ENCODE measurements around the gene PCSK1. TPM values are rescaled to one million over a fixed set of nuclear protein-coding genes. Genes with fewer than 3 reads are reported as not detected.

PCSK1 gene
- total and polyA plus RNA-seq, 7 donors: 0.11 to 0.64 (median 0.17) TPM

DNA sequence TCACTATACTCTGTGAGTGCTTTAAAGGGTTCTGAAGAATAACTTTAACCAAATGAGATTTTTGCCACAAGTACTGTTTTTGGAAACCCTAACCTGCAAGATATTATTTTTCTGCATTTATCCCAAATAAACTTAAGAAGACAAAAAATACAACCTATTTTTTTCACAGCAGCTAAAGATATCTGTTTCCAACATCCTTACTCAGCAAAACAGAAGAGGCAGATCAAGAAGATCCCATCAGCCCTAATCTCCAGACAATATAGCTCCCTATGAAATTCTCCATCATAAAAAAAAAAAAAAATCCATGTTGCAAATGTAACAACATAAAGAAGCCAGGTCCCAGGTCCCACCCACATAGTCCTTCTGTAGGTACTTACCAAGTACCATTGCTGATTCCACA, 7.6 kb downstream of the PCSK1 start:
- Histone ChIP-seq H3K4me1 (no peaks in the 10 kb centered on the region), H3K9me3 (no peaks in the 10 kb centered on the region), H3K36me3 (ENCODE audit: insufficient read depth in 1 of 2, low read depth in 1 of 2) (no peaks in the 10 kb centered on the region), H3K27me3 (ENCODE audit: insufficient read depth in 3 of 3, low read length in 2 of 3) (peaks cover 0 to 5% (median 0%) of the 10 kb centered on the region in 3 donors), H3K27ac (no peak overlapping the region), H3K4me3 (no peak overlapping the region)
- DNase-seq: no peak
- ATAC-seq: no peak
- intact Hi-C loops (cut with DNase I): no loop called here
- no peak for TF ChIP-seq CTCF (IDR thresholded peaks at IDR 0.05)

- 77 to 86% (median 81%) methylated on average over 3 of the region's 3 CpGs for WGBS, 3 donors
- no peak for TF ChIP-seq CTCF (IDR thresholded peaks at IDR 0.05)
- DNase-seq (no peak), ATAC-seq (no peak)
- Histone ChIP-seq H3K27ac (no peak overlapping the region), H3K36me3 (ENCODE audit: insufficient read depth in 1 of 2, low read depth in 1 of 2) (no peaks in the 10 kb centered on the region), H3K4me1 (no peaks in the 10 kb centered on the region), H3K27me3 (ENCODE audit: insufficient read depth in 3 of 3, low read length in 2 of 3) (no peaks in the 10 kb centered on the region), H3K4me3 (no peak overlapping the region), H3K9me3 (no peaks in the 10 kb centered on the region)
- intact Hi-C loops (cut with DNase I): no loop called here
Observed at GRCh38 chr5:96415897-96416296, 17.2 kb downstream of the PCSK1 start.

DNA sequence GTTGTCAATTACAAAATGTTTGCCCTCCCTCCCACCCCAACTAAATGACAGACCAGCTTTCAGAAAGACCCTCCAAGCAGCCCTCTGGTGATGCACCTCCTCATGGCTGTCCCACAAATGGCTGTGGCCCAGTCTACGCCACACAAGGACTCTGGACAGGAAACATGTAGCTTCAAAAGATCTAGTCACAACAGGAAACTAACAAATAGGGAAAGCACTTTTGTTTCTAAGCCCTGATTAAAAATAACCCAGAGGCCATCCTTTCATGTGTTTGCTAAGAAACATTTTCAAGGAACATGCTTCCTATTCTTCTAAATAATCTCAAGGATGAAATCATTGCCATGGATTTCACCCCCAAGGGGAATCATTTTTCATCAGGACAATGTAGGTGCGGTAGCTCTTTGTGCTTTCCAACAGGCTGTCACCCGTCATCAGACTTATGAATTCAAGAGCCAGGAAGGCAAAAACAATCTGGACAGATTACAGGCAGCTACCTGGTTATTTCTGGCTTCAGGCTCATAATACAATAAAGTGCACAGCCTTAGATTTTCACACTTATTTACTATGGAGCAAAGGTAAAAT, 20.1 kb downstream of the PCSK1 start:
- Histone ChIP-seq H3K9me3 (no peaks in the 10 kb centered on the region), H3K4me3 (no peak overlapping the region), H3K36me3 (ENCODE audit: insufficient read depth in 1 of 2, low read depth in 1 of 2) (no peaks in the 10 kb centered on the region), H3K27me3 (ENCODE audit: insufficient read depth in 3 of 3, low read length in 2 of 3) (no peaks in the 10 kb centered on the region), H3K27ac (no peak overlapping the region), H3K4me1 (no peaks in the 10 kb centered on the region)
- TF ChIP-seq CTCF (IDR thresholded peaks at IDR 0.05): no peak
- ATAC-seq: no peak
- DNase-seq: no peak
- WGBS, 3 donors: 65 to 66% (median 66%) methylated on average over 3 of the region's 3 CpGs
- intact Hi-C loops (cut with DNase I): no loop called here

DNA sequence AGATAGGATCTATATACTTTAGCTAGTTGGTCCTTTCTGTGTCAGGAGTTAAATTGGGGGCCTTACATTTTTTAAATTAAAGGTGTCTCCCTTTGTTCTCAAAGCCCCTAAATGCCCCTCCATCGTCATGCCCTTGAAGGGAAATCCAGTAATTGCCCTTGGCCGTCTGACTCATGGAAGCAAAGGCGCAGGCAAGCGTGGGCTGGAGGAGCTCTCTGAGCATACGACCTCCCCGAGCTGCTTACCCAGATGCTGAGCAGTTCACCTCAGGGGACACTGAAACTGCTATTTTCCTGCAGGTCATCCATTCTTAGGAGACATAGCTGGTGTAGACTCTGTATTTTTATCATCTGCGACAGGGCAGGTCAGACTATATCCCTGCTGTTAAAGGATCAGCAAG, 23.0 kb downstream of the PCSK1 start:
- Histone ChIP-seq H3K9me3 (no peaks in the 10 kb centered on the region), H3K27ac (no peak overlapping the region), H3K36me3 (ENCODE audit: insufficient read depth in 1 of 2, low read depth in 1 of 2) (no peaks in the 10 kb centered on the region), H3K4me1 (no peaks in the 10 kb centered on the region), H3K4me3 (no peak overlapping the region), H3K27me3 (ENCODE audit: insufficient read depth in 3 of 3, low read length in 2 of 3) (no peaks in the 10 kb centered on the region)
- intact Hi-C loops (cut with DNase I): no loop called here
- DNase-seq: no peak
- 66 to 71% (median 70%) methylated on average over 7 of the region's 7 CpGs for WGBS, 3 donors
- ATAC-seq: no peak
- TF ChIP-seq CTCF (IDR thresholded peaks at IDR 0.05): no peak

DNA sequence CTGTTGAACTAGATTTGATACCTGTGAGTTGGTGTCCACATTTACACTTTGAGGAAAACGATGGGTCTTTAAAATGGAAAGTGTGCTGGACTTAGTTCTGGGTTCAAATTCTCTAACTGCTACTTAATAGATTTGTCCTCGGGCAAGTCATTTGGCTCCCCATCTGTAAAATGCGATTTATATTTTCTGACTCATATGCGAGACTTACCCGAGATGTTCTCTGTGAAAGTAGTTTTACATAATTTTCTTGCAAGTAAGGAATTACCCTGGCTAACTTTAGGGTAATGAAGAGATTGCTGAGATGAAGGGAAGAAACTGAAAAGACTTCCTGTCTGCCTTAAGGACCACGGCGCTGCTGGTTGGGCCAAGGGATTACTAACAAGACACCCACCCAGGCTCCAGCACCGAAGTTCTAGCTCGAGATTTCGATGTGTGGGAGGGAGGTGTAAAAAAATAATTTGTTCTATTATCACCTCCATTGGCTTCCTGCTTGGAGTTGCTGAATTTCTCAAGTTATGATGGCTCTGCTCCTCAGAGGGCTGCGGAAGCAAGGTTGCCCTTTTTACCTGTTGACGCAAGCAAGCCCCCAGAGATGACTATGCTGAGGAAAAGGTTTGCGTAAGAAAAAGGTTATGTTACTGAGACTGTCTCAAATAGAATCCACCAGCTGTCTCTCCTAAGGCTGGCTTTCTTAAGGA, 24.1 kb downstream of the PCSK1 start:
- no peaks in the 10 kb centered on the region for H3K4me1 ChIP-seq
- WGBS, 3 donors: 82 to 86% (median 86%) methylated on average over 13 of the region's 13 CpGs
- H3K27me3 ChIP-seq (ENCODE audit: insufficient read depth in 3 of 3, low read length in 2 of 3): no peaks in the 10 kb centered on the region
- H3K36me3 ChIP-seq (ENCODE audit: insufficient read depth in 1 of 2, low read depth in 1 of 2): no peaks in the 10 kb centered on the region
- no peak overlapping the region for H3K4me3 ChIP-seq
- no peaks in the 10 kb centered on the region for H3K9me3 ChIP-seq
- no peak for TF ChIP-seq CTCF (IDR thresholded peaks at IDR 0.05)
- DNase-seq (no peak), ATAC-seq (no peak)
- intact Hi-C loops (cut with DNase I): no loop called here
- no peak overlapping the region for H3K27ac ChIP-seq

Data from psoas muscle (tissue), 8 donors.